Keratinocyte (primary cell): ENCODE data around the gene ALDH3A1.

ENCODE experiments used
- CTCF ChIP-seq, 3 experiments: IDR thresholded peaks in 1 of 3; conservative IDR thresholded peaks in 1 of 3; optimal IDR thresholded peaks in 1 of 3; 2 replicates in 2 of 3; 3 replicates in 1 of 3; pipeline versions ENCODE3 to v1.5.1; 2011; ENCODE audit warnings: low read length in 3 of 3, mild to moderate bottlenecking in 3 of 3, moderate library complexity in 2 of 3, control low read depth in 1 of 3, inconsistent platforms in 1 of 3; ENCODE audit not compliant: insufficient read depth in 2 of 3; ENCODE audit errors: extremely low read depth in 1 of 3
- EZH2 ChIP-seq: IDR thresholded peaks from one replicate; pipeline ENCODE4 v1.6.1; 2012; ENCODE audit warnings: inconsistent platforms, mild to moderate bottlenecking, low read length, moderate library complexity

- TF ChIP-seq CTCF (optimal IDR thresholded peaks at IDR 0.05 in 1 of 3, IDR thresholded peaks at IDR 0.05 in 1 of 3, conservative IDR thresholded peaks at IDR 0.05 in 1 of 3; ENCODE audit: extremely low read depth in 1 of 3, insufficient read depth in 2 of 3, low read length in 3 of 3) (no peak), EZH2 (no peak)
Observed at GRCh38 chr17:19773534-19773933, 25.4 kb upstream of the ALDH3A1 start.
